NCI-H2196 treated with DMSO at 0.1 percent for 48 hours (cell line): ENCODE results near the gene GPR158.

Source experiments
- DNase-seq: peaks from one replicate; lab custom pipeline; 2025; ENCODE audit not compliant: unreplicated experiment; lab: John Stamatoyannopoulos, UW

The GPR158 gene

DNA sequence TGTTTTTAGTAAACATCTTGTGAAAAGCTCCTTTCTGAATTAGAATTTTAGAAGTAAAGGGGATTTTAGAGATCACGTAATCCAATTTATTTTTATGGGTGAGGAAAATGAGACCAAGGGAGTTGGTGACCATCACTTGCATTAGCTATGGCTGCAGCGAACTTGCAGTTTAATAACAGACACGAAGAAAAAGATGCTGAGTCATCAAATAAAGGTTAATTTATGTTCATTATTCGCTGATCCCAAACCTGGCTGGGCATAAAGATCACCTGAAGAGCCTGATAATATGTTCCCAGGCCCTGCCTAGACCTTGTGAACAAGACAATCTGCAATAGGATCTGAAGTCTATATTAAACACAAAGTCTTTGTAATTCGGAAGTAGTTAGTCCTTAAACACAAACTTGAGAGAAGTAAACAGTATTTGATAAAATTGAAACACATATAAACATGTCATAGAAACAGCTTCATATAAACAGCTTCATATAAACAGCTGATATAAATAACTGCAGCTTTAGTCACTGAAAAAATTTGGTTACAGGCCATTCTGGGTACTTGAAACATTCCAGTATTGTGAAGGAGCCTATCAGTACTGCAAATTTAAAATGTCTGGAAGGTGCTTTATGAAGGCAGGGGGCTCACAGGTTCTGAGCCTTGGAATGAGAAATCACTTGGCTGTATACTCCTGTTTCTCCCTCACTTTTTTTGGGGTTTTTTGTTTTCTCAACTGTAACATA is 16.5 kb downstream of the GPR158 start:
- DNase-seq: no peak

GRCh38 chr10:25198151-25198550 is 23.4 kb downstream of the GPR158 start:
- no peak for DNase-seq

- DNase-seq: no peak
These were observed 32.1 kb downstream of the GPR158 start for GRCh38 chr10:25206693-25207414.

DNA sequence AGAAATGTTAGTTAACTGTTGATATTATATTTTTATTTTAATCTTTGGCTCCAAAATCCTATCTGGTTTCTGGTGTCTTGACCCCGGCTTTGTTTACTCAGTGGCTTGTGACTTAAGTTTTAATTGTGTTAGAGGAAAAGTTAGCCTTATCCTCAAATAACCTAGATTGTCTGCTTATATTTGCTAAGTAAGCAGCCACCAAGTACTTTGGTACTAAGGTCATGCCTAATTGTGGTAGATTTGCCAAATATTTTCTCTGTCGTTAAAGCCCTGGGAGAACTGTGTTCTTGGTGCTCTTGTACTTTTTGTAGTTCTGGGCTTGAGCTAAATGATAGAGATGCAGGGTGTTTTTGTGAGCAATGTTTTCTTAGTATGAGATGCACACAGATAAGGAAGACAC is 34.8 kb downstream of the GPR158 start:
- no peak for DNase-seq

- DNase-seq: no peak
These were observed 35.5 kb downstream of the GPR158 start for GRCh38 chr10:25210265-25210664.

DNA sequence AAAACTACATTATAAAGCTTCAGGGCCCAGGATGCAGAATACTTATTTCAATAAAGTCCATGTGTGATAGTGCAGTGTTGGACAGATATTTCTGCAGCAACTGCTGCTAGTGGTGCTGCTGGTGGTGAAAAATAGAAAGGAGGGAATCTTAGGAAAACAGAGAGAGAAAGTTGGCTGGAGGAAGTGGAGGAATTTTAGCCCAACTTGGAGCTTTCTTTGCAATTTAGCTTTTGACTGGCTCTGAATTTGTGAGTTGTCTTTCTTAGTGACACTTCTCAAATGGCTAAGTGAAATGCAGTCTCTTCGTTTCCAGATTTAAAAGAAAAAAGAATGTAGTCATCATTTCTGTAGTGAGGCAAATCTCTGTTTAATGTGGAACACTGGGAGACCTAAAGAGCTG is 45.4 kb downstream of the GPR158 start:
- DNase-seq: no peak

DNA sequence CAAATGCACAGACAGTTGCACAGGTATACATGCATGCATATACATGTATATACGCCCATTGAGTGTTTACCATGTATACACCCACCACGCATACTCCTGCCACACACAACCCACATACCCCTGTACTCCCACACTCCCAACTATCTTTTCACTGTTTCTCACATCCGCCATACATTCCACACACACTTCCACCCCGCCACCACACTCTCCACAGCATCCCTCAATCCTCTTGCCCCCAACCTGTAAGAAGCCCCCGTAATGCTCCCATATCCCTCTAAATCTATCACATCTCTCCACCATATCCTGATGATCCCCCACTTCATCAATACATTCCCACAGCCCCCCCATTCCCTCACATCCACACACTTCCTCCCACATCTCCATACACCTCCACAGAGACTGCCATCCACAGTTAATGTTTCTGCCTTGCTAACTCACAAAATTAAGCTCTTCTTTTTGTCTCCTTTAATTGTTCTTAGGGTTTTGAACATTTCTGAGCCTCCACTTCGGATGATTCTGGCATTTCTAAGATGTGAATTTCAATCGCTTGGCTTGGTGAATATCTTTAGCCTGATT is 47.4 kb downstream of the GPR158 start:
- no peak for DNase-seq

- DNase-seq: no peak
These were observed 52.2 kb downstream of the GPR158 start for GRCh38 chr10:25226775-25227682.

DNA sequence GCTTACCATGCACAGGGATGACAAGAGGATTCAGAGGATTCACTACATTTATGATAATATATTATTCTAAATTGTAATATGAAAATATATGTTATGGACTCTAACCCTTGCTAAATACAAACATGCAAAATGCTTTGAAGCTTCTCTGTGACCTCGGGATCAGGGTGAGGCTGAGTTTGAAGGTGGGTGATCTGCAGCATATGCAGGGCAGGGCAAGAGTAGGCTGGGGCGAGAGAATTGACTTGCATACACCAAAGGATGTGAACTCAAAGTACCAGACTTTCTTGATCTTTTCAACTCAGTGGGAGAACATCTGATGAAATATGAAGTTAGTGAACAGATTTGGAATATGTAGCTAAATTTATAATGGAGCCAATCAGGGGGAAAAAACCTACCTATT is 57.0 kb downstream of the GPR158 start:
- no peak for DNase-seq

GRCh38 chr10:25232204-25232603 is 57.4 kb downstream of the GPR158 start:
- DNase-seq: no peak

DNA sequence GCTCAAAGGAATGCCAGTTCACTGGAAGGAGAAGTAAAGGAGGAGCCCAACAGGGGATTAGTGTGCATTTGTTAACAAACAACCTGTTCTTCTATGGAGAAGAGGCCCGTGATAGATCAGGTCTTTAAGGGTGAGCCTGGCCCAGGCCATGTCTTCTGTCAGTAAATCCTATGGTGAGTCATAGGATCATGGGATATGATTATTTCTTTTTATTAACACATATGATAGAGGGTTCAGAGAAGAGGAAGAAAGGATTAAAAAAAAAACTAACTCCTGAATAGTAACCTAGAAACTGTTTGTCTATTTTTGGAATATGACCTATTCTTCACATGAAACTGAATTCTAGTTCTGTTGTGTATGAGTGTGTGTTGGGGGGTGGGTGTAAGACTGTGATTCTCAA is 70.4 kb downstream of the GPR158 start:
- DNase-seq: no peak

DNA sequence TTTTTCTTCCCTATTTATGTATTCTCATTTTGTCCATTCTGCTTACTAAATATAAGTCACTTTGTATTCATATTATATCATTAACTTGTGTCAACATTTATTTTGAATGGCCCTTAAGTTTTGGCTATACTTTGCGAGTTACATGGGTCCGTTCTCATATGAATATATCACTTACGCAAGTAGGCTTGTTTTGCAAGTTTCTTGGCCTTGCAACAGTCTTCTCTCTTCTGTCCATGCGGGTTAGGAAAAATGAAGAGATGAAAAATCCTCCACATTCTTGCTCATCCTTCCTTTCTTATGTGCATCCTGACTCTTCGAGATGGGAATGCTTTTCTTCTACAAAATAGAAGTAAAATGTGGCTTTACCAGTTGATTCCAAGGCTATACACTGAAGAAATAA is 82.8 kb downstream of the GPR158 start:
- DNase-seq: no peak

- no peak for DNase-seq
These were observed 86.3 kb downstream of the GPR158 start for GRCh38 chr10:25261110-25261509.

DNA sequence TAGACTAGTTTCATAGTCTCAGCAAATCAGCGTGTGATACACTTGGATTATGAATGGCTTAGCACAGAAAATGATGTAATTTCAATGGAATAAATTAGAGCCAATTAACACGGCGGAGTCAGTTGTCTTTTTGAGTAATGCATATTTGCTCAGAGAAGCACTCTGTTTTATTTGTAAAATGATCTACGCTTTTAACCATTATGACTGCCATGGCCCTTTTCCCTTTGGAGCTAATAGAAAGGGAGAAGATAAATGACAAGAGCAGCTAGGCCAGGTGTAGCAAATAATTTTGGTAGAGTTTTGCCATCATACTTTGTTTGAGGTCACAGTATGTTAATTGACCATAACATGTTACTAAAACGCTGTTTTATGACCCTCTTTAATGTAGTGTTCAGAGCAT is 86.8 kb downstream of the GPR158 start:
- peak; percentile 42 for DNase-seq

DNA sequence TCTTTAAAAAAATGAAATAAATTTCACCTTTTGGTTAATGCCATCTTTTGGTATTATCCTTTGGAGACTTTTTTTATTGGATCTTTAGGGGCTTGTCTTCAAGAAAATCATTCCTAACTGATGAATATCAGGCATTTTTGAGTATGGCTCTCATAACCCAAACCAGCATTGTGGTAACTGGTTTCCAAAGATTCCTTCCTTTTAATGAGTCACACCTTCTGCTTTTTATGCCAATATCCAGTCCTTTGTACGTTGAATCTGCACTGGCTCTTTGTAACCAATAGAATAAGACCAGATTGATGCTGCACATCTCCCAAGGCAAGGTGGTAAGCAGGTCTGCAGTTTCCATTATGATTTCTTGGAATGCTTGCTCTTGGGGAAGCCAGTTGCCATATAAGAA is 89.1 kb downstream of the GPR158 start:
- DNase-seq: no peak

GRCh38 chr10:25278180-25278579 is 103.4 kb downstream of the GPR158 start:
- no peak for DNase-seq

DNA sequence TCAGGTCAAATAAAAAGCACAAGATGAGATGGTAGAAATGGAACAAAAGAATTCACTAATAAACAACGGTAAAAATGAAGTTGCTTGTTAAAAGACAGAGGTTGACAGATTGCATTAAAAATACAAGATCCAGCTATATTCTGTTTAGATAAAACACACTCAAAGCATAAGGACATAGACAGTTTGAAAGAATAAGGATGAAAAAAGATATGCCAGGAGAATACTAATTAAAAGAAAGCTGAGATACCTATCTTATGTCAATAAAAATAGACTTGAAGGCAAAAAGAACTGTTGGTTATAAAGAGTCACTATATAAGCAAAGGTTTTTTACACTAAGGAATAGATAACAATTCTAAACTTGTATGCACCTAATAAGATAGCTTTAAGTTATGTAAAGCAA is 105.3 kb downstream of the GPR158 start:
- no peak for DNase-seq

DNA sequence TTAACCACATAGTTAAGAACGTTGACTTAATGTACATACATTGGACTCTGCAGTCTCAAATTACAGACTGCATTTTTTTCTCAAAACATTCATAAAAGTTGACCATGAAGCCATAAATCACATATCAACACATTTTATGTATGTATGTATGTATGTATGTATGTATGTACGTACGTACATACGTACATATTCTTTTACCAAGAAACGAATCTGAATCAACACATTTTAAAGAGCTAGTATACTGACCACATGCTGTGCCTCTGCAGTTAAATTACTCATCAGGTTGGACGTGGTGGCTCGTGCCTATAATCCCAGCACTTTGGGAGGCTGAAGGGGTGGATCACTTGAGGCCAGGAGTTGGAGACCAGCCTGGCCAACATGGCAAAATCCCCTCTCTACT is 105.8 kb downstream of the GPR158 start:
- no peak for DNase-seq

GRCh38 chr10:25285809-25286208 is 111.0 kb downstream of the GPR158 start:
- no peak for DNase-seq

DNA sequence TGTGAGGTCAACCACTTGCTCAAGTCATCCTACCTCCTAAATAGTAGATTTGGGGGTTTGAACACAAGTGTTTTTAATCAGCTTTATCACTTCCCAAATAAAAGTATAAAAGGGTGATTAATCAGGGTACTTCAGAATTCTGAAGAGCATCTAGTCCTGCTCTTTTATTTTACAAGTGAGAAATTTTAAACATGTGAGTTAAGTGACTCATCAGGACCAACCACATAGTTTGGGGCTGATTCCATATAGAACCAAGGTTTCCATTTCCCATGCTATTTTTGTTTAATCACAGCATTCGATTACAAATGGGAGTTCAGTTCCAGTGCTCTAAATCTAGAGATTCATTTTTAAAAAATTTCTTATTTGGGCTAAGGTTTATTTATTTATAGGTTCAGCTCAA is 113.4 kb downstream of the GPR158 start:
- no peak for DNase-seq
